H1 (cell line): ENCODE measurements around the gene PRMT9. TPM values are rescaled to one million over a fixed set of nuclear protein-coding genes. Genes with fewer than 3 reads are reported as not detected.

Experiments used
- ASH2L ChIP-seq: fragments of 200-600, 300-600 bp; sonication (generic); IDR thresholded peaks from one replicate; pipeline ENCODE4 v1.7.1; 2017; ENCODE audit warnings: low read length
- ATF2 ChIP-seq: IDR thresholded peaks from 2 replicates; pipeline ENCODE4 v1.6.1; 2012; ENCODE audit warnings: low read length, inconsistent platforms
- KDM4A ChIP-seq: IDR thresholded peaks from one replicate; pipeline ENCODE4 v1.7.1; 2012; ENCODE audit warnings: low read depth, mild to moderate bottlenecking, moderate library complexity, low read length, inconsistent platforms; ENCODE audit not compliant: severe bottlenecking
- KDM5A ChIP-seq: fragments of 200-600 bp; IDR thresholded peaks from 2 replicates; pipeline ENCODE4 v1.7.1; 2012; ENCODE audit warnings: mild to moderate bottlenecking, low read length, inconsistent platforms, mixed read lengths
- NRF1 ChIP-seq: IDR thresholded peaks from 2 replicates; pipeline ENCODE4 v1.6.1; 2011; ENCODE audit warnings: mild to moderate bottlenecking, low read depth, low read length, improper control_type of control experiment
- SIRT6 ChIP-seq: IDR thresholded peaks from one replicate; pipeline ENCODE4 v1.7.1; 2012; ENCODE audit warnings: low read length, inconsistent platforms
- SIX5 ChIP-seq: IDR thresholded peaks from 2 replicates; pipeline ENCODE4 v1.6.1; 2011; ENCODE audit warnings: mild to moderate bottlenecking, low read depth, low read length
- TEAD4 ChIP-seq: IDR thresholded peaks from 2 replicates; pipeline ENCODE4 v1.6.1; 2012; ENCODE audit warnings: low read depth, low read length, inconsistent platforms, mixed read lengths
- USF2 ChIP-seq: IDR thresholded peaks from 2 replicates; pipeline ENCODE4 v1.6.1; 2011; ENCODE audit warnings: low read length, improper control_type of control experiment
- polyA plus RNA-seq, 7 experiments: library from polyadenylated mRNA; depleted of rRNA in 3 of 7; stranded (reverse) in 5 of 7; unstranded in 2 of 7; fragments of >200 nt in 5 of 7; fragments of 200-250 nt in 2 of 7; gene quantifications; 1 replicate in 5 of 7; 2 replicates in 1 of 7; 4 replicates in 1 of 7; pipeline versions ENCODE4 v1.2.1 to v1.2.3, GENCODE V29; 2011 to 2013; ENCODE audit warnings: missing spikeins in 2 of 7, mixed read lengths in 2 of 7
- total RNA-seq: library from RNA; stranded (reverse); fragmentation: NEBNext Ultra II Directional; extraction: Animal tissue kit (Norgen Biotek cat#: 25700); gene quantifications from 2 replicates; pipeline ENCODE4 v1.2.1, GENCODE V29; 2021

The PRMT9 gene
- total and polyA plus RNA-seq, 2 of the 8 experiments (the other 6 are each of a cell fraction or from before 2014, with no cell fraction given) = 3.8 to 9.6 TPM

- TF ChIP-seq ASH2L (no peak), KDM4A (no peak), SIX5 (no peak), NRF1 (no peak), ATF2 (no peak), USF2 (no peak), TEAD4 (0 out of 2 replicates have a peak, but pooled peaks have one; percentile 19), KDM5A (no peak), SIRT6 (no peak)
Measured at GRCh38 chr4:147678796-147679549, 5.0 kb downstream of the PRMT9 start (continued).
